Measurements from ENCODE around the gene RPS27.
"Not testable (repeated sequence)": the region's sequence is repeated elsewhere in the genome, so short reads cannot be mapped to it uniquely, and the experiment has no call there.

Gene RPS27

GRCh38 chr1:153979091-153979490 is 11.5 kb upstream of the RPS27 start:
- not testable (repeated sequence) for H3K9ac ChIP-seq (ENCODE audit: low read length); H3K4me1 ChIP-seq (ENCODE audit: control insufficient read depth, insufficient read depth, low read length); H3K4me3 ChIP-seq (ENCODE audit: low read length); H3K27me3 ChIP-seq (ENCODE audit: control insufficient read depth, insufficient read depth, low read length); H3K36me3 ChIP-seq (ENCODE audit: control insufficient read depth, insufficient read depth, low read length); H3K27ac ChIP-seq (ENCODE audit: low read depth, low read length)

DNA sequence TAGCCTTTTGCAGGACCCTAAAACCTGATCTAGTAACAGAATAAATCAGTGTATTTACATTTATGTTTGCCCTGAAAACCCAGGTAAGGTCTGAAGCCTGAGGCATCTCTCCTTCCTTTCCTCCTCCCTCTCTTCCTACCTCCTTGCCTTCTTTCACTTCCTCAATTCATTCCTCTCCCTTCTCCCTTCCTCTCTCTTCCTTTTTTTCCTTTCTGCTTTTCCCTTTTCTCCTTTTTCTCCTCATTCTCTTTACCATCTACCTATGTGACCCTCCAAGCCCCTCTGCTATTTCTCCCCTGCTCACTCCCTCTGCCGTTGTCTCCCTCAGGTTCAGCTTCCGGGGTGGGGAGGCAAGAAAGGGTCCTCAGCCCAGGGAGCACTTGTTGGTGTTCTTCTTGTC is 8.8 kb upstream of the RPS27 start:
- H3K27me3 ChIP-seq (ENCODE audit: control insufficient read depth, insufficient read depth, low read length); H3K27ac ChIP-seq (ENCODE audit: low read depth, low read length); H3K4me1 ChIP-seq (ENCODE audit: control insufficient read depth, insufficient read depth, low read length); H3K9ac ChIP-seq (ENCODE audit: low read length); H3K4me3 ChIP-seq (ENCODE audit: low read length); H3K36me3 ChIP-seq (ENCODE audit: control insufficient read depth, insufficient read depth, low read length): not testable (repeated sequence)

- Histone ChIP-seq H3K36me3 (ENCODE audit: control insufficient read depth, insufficient read depth, low read length) (peaks cover 3% of the 10 kb centered on the region), H3K27ac (ENCODE audit: low read depth, low read length) (no peak overlapping the region), H3K27me3 (ENCODE audit: control insufficient read depth, insufficient read depth, low read length) (no peaks in the 10 kb centered on the region), H3K4me3 (ENCODE audit: low read length) (peak overlapping the region; percentile 45), H3K9ac (ENCODE audit: low read length) (no peak overlapping the region), H3K4me1 (ENCODE audit: control insufficient read depth, insufficient read depth, low read length) (peaks cover 7% of the 10 kb centered on the region)
Observed at GRCh38 chr1:153984123-153984894, 6.3 kb upstream of the RPS27 start.

DNA sequence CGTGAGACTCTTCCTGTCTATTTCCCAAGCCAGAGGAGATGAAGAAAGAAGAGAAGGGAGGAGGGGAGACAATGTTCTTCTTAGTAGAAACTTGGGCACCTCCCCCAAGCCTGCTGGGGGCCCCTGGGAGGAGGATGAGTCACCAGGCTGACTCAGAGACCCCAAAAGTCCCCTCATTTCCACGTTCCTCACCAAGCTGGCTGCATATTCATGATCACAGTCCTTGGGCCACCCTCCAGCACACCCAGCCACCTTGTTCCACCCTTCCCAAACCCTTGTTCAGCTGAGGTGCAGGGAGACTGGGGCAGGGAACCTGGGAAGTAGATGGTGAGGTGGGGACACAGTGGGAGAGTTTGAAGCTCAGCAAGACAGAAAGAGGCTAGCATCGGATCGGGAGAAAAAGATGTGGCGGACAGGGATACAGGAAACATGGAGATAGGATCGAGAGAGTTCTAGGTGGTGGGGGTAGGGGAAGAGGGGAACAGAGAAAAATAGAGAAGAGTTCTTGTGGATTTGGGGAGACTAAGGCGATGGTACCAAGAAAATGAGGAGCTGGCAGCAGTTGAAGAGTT is 5.1 kb upstream of the RPS27 start:
- Histone ChIP-seq H3K4me3 (ENCODE audit: low read length) (peak overlapping the region; percentile 85), H3K27ac (ENCODE audit: low read depth, low read length) (peak overlapping the region; percentile 95), H3K27me3 (ENCODE audit: control insufficient read depth, insufficient read depth, low read length) (no peaks in the 10 kb centered on the region), H3K36me3 (ENCODE audit: control insufficient read depth, insufficient read depth, low read length) (peaks cover 3% of the 10 kb centered on the region), H3K9ac (ENCODE audit: low read length) (peak overlapping the region; percentile 84), H3K4me1 (ENCODE audit: control insufficient read depth, insufficient read depth, low read length) (peaks cover 7% of the 10 kb centered on the region)

- Histone ChIP-seq H3K36me3 (ENCODE audit: control insufficient read depth, insufficient read depth, low read length) (peaks cover 3% of the 10 kb centered on the region), H3K27me3 (ENCODE audit: control insufficient read depth, insufficient read depth, low read length) (no peaks in the 10 kb centered on the region), H3K27ac (ENCODE audit: low read depth, low read length) (peak within 1 kb of the TSS; percentile 95), H3K4me1 (ENCODE audit: control insufficient read depth, insufficient read depth, low read length) (peaks cover 8% of the 10 kb centered on the region), H3K4me3 (ENCODE audit: low read length) (peak within 1 kb of the TSS; percentile 85), H3K9ac (ENCODE audit: low read length) (peak within 1 kb of the TSS; percentile 84)
Observed at GRCh38 chr1:153985941-153986761, 4.4 kb upstream of the RPS27 start, which contains the start of gene RAB13. TSS of gene RAB13 (minus strand) at chr1:153986339. CDS start at chr1:153986236, 103 bp downstream.

DNA sequence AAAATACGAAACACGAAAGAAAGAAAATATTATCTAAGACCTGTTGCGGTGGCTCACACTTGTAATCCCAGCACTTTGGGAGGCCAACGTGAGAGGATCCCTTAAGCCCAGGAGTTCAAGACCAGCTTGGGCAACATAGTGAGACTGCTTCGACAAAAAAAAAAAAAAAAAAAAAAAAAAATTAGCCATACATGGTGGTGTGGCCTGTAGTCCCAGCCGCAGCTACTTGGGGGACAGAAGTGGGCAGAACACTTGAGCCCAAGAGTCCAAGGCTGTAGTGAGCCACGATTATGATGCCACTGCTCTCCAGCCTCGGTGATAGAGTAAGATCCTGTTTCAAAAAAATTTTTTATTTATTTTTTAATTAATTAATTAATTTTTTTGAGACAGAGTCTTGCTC is 2.9 kb upstream of the RPS27 start:
- H3K27ac ChIP-seq (ENCODE audit: low read depth, low read length): no peak overlapping the region
- no peak overlapping the region for H3K9ac ChIP-seq (ENCODE audit: low read length)
- H3K36me3 ChIP-seq (ENCODE audit: control insufficient read depth, insufficient read depth, low read length): peaks cover 7% of the 10 kb centered on the region
- peaks cover 18% of the 10 kb centered on the region for H3K4me1 ChIP-seq (ENCODE audit: control insufficient read depth, insufficient read depth, low read length)
- H3K27me3 ChIP-seq (ENCODE audit: control insufficient read depth, insufficient read depth, low read length): no peaks in the 10 kb centered on the region
- no peak overlapping the region for H3K4me3 ChIP-seq (ENCODE audit: low read length)

DNA sequence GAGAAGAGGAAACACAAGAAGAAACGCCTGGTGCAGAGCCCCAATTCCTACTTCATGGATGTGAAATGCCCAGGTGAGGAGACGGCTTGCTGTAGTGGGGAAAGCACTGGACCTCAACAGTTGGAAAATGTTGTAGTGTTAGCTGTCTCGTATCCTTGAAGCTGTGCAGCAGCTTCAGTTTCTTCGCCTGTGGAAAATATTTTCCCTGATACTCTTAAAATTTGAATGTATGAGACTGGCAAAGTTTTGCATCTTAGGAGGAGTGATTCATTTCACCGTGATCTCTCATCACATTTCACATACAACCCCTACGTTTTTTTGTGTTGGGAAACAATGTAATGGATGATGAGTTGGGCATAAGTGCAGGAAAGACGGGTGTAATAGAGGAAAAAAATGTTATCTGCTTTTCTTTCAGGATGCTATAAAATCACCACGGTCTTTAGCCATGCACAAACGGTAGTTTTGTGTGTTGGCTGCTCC is 629 bp downstream of the RPS27 start:
- Histone ChIP-seq H3K27ac (ENCODE audit: low read depth, low read length) (peak overlapping the region; percentile 99), H3K4me1 (ENCODE audit: control insufficient read depth, insufficient read depth, low read length) (peaks cover 11% of the 10 kb centered on the region), H3K36me3 (ENCODE audit: control insufficient read depth, insufficient read depth, low read length) (peaks cover 8% of the 10 kb centered on the region), H3K27me3 (ENCODE audit: control insufficient read depth, insufficient read depth, low read length) (no peaks in the 10 kb centered on the region), H3K4me3 (ENCODE audit: low read length) (peak overlapping the region; percentile 100), H3K9ac (ENCODE audit: low read length) (peak overlapping the region; percentile 96)

GRCh38 chr1:153991806-153992205 is 1.2 kb downstream of the RPS27 start:
- peak overlapping the region; percentile 99 for H3K27ac ChIP-seq (ENCODE audit: low read depth, low read length)
- H3K27me3 ChIP-seq (ENCODE audit: control insufficient read depth, insufficient read depth, low read length): no peaks in the 10 kb centered on the region
- H3K9ac ChIP-seq (ENCODE audit: low read length): no peak overlapping the region
- H3K4me1 ChIP-seq (ENCODE audit: control insufficient read depth, insufficient read depth, low read length): peaks cover 11% of the 10 kb centered on the region
- H3K4me3 ChIP-seq (ENCODE audit: low read length): peak overlapping the region; percentile 100
- H3K36me3 ChIP-seq (ENCODE audit: control insufficient read depth, insufficient read depth, low read length): peaks cover 8% of the 10 kb centered on the region

- Histone ChIP-seq H3K36me3 (ENCODE audit: control insufficient read depth, insufficient read depth, low read length) (peaks cover 8% of the 10 kb centered on the region), H3K9ac (ENCODE audit: low read length) (no peak overlapping the region), H3K27me3 (ENCODE audit: control insufficient read depth, insufficient read depth, low read length) (no peaks in the 10 kb centered on the region), H3K4me3 (ENCODE audit: low read length) (no peak overlapping the region), H3K4me1 (ENCODE audit: control insufficient read depth, insufficient read depth, low read length) (peaks cover 11% of the 10 kb centered on the region), H3K27ac (ENCODE audit: low read depth, low read length) (no peak overlapping the region)
Observed at GRCh38 chr1:153995202-153995601, 4.6 kb downstream of the RPS27 start.

DNA sequence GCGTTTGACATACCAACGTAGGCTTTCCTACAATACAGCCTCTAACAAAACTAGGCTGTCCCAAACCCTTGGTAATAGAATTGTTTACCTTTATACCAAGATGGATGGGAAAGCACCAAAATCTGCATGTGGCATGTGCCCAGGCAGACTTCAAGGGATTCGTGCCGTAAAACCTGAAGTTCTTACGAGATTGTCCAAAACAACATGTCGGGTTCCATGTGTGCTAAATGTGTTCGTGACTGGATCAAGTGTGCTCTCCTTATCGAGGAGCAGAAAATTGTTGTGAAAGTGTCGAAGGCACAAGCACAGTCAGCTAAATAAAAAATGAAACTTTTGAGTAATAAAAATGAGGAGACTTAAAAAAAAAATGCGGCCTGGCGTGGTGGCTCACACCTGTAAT is 5.1 kb downstream of the RPS27 start:
- H3K36me3 ChIP-seq (ENCODE audit: control insufficient read depth, insufficient read depth, low read length): peaks cover 8% of the 10 kb centered on the region
- H3K9ac ChIP-seq (ENCODE audit: low read length): no peak overlapping the region
- no peaks in the 10 kb centered on the region for H3K27me3 ChIP-seq (ENCODE audit: control insufficient read depth, insufficient read depth, low read length)
- no peak overlapping the region for H3K27ac ChIP-seq (ENCODE audit: low read depth, low read length)
- no peak overlapping the region for H3K4me3 ChIP-seq (ENCODE audit: low read length)
- H3K4me1 ChIP-seq (ENCODE audit: control insufficient read depth, insufficient read depth, low read length): peaks cover 11% of the 10 kb centered on the region

GRCh38 chr1:153996882-153997281 is 6.3 kb downstream of the RPS27 start:
- not testable (repeated sequence) for H3K4me3 ChIP-seq (ENCODE audit: low read length); H3K27ac ChIP-seq (ENCODE audit: low read depth, low read length); H3K27me3 ChIP-seq (ENCODE audit: control insufficient read depth, insufficient read depth, low read length); H3K4me1 ChIP-seq (ENCODE audit: control insufficient read depth, insufficient read depth, low read length); H3K36me3 ChIP-seq (ENCODE audit: control insufficient read depth, insufficient read depth, low read length); H3K9ac ChIP-seq (ENCODE audit: low read length)

DNA sequence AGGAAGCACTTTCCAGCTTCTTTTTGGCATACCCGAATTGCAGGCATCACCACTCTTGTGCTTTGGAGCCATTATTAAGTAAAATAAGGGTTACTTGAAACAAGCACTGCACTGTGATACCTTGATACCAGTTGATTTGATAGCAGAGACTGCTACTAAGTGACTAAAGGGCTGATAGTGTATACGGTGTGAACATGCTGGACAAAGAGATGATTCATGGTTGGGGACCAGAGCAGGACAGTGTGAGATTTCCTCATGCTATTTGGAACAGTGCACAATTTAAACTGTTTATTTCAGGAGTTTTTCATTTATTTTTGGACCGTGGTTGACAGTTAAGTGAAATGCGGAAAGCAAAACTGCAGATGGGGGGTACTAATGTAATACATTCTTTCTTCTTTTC is 9.9 kb downstream of the RPS27 start:
- Histone ChIP-seq H3K9ac (ENCODE audit: low read length) (no peak overlapping the region), H3K27me3 (ENCODE audit: control insufficient read depth, insufficient read depth, low read length) (no peaks in the 10 kb centered on the region), H3K4me1 (ENCODE audit: control insufficient read depth, insufficient read depth, low read length) (no peaks in the 10 kb centered on the region), H3K27ac (ENCODE audit: low read depth, low read length) (no peak overlapping the region), H3K4me3 (ENCODE audit: low read length) (no peak overlapping the region), H3K36me3 (ENCODE audit: control insufficient read depth, insufficient read depth, low read length) (no peaks in the 10 kb centered on the region)
